ENCODE results near the gene ZNF488. TPM values are rescaled to one million over a fixed set of nuclear protein-coding genes. Genes with fewer than 3 reads are reported as not detected.

The ZNF488 gene, protein sequence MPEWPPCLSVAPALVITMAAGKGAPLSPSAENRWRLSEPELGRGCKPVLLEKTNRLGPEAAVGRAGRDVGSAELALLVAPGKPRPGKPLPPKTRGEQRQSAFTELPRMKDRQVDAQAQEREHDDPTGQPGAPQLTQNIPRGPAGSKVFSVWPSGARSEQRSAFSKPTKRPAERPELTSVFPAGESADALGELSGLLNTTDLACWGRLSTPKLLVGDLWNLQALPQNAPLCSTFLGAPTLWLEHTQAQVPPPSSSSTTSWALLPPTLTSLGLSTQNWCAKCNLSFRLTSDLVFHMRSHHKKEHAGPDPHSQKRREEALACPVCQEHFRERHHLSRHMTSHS
- total RNA-seq: under 0.01 TPM in 1 of 2 replicates, not detected in the other

DNA sequence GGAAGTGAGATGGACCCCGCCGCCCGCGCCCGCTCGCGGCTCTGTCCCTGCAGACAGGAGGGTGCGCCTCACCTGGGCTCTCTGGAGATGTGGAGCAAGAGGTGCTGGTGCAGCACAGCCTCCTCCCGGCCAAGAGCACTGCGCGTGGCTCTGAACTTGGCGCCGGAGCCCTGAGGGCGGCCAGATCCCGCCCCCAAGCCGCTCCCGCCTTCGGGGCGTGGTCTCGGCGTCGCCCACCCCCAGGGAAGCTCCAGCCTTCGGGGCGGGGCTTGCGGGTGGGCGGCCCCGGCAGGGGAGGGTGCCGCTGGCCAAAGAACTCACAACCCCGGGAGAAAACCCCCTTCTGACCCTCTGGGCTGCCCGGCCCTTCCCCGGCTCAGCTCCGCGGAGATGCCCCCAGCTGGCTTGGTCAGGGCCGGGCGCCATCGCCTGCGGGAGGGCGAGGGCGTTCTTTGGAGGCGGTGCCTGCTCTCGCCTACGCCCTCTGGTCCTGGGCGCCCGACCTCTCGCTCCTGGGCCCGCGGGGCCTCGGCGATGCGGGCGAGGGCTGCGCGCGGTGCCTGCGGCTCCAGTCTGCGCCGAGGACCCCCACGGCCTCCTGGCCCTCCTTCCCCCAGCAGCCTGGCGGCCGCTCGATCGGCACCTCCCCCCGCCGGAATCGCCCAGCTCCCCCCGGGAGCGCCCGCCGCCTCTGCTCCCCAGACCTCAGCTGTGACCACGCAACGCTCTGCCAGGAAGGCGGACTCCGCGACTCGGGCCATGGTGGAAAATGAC lies at the start of gene ZNF488:
Gene ZNF488, minus strand, starts transcription at position 146 of the 774 bp plus-strand sequence. CDS start 15,464 bp downstream, outside the sequence.

DNA sequence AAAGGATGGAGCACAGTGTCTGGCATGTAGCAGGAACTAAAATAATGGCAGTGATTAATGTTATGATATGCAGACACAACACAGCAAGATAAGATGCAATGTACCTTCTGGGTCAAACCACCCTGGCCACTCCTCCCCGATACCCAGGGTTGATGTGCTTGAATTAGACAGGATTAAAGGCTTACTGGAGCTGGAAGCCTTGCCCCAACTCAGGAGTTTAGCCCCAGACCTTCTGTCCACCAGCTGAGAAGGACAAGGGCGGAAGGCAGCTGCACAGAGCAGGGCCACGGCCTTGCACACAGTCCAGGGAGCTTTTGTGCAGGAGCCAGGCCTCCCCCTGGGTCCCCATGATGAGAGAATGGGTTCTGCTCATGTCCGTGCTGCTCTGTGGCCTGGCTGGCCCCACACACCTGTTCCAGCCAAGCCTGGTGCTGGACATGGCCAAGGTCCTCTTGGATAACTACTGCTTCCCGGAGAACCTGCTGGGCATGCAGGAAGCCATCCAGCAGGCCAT lies 35.9 kb downstream of the ZNF488 start, which contains the start of gene RBP3:
Gene RBP3, plus strand, starts transcription at position 226 of the 514 bp plus-strand sequence. Its CDS starts 122 bp downstream, at position 348.

DNA sequence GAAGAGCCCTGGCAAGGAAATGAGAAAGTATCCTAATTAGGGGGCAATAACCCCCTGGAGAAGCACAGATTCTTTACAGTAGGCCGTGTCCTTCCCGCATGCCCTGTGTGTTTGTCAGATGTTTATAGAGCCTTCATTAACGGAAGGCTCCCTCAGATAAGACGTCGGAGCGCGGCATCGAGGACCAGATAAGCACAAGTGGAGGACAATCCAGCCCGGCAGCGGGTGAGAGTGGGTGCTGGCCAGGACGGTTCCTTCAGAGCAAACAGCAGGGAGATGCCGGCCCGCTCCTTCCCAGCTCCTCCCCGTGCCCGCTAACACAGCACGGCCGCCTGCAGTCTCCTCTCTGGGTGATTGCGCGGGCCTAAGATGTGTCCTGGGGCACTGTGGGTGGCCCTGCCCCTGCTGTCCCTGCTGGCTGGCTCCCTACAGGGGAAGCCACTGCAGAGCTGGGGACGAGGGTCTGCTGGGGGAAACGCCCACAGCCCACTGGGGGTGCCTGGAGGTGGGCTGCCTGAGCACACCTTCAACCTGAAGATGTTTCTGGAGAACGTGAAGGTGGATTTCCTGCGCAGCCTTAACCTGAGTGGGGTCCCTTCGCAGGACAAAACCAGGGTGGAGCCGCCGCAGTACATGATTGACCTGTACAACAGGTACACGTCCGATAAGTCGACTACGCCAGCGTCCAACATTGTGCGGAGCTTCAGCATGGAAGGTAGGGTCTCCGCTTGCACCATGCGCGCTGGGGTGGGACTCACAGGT lies 61.6 kb downstream of the ZNF488 start, which contains the start of gene GDF2:
Gene GDF2, plus strand, starts transcription at position 155 of the 762 bp plus-strand sequence. Its CDS starts 215 bp downstream, at position 370.

Other genes with a start within 250 kb of the ZNF488 start
- gene GDF10, start 84.1 kb downstream of the ZNF488 start, total RNA-seq: 44.9 and 178 TPM in 2 replicates
- gene GDF2, start 61.8 kb downstream of the ZNF488 start, total RNA-seq: not detected in 2 replicates
- gene RBP3, start 35.9 kb downstream of the ZNF488 start, total RNA-seq: not detected in 2 replicates
- 0.15 and 0.33 TPM in 2 replicates for gene ANXA8, start 99.8 kb upstream of the ZNF488 start, total RNA-seq
- not detected in 2 replicates for gene FAM25G, start 107.4 kb upstream of the ZNF488 start, total RNA-seq
- gene AGAP9, start 139.3 kb upstream of the ZNF488 start, total RNA-seq: 5.2 and 5.5 TPM in 2 replicates

Data from smooth muscle cell of trachea (primary cell).